NT2/D1 (cell line): ENCODE results near the gene SLC25A22.

Source experiments
- SUZ12 ChIP-seq: IDR thresholded peaks from 2 replicates; pipeline ENCODE4 v1.6.1; 2011; ENCODE audit not compliant: insufficient read length, insufficient read depth; ENCODE audit errors: extremely low read depth
- YY1 ChIP-seq: IDR thresholded peaks from 2 replicates; pipeline ENCODE4 v1.6.1; 2011; ENCODE audit not compliant: insufficient read length, insufficient read depth
- ZNF274 ChIP-seq: IDR thresholded peaks from 2 replicates; pipeline ENCODE4 v1.6.1; 2011; ENCODE audit warnings: mild to moderate bottlenecking, low read depth, low read length

- no peak for TF ChIP-seq YY1
- no peak for TF ChIP-seq ZNF274
- TF ChIP-seq SUZ12 = no peak
Measured at GRCh38 chr11:778976-779954, 18.8 kb downstream of the SLC25A22 start.
